ENCODE measurements around the gene TBR1. TPM values are rescaled to one million over a fixed set of nuclear protein-coding genes. Genes with fewer than 3 reads are reported as not detected.

The TBR1 gene
- total RNA-seq, 4 donors from 2014 or later: not detected

GRCh38 chr2:161373942-161374341 is 42.2 kb upstream of the TBR1 start:
- H3K4me1 ChIP-seq: no peaks in the 10 kb centered on the region
- no peaks in the 10 kb centered on the region for H3K9me3 ChIP-seq
- H3K27me3 ChIP-seq: no peaks in the 10 kb centered on the region
- TF ChIP-seq POLR2A (IDR thresholded peaks at IDR 0.05) (no peak), CTCF (IDR thresholded peaks at IDR 0.05) (no peak)
- peaks cover 0 to 20% (median 0%) of the 10 kb centered on the region in 3 donors for H3K36me3 ChIP-seq
- H3K27ac ChIP-seq: no peak overlapping the region
- H3K4me3 ChIP-seq: no peak overlapping the region
- no peak for DNase-seq

GRCh38 chr2:161374446-161374845 is 41.7 kb upstream of the TBR1 start:
- H3K27ac ChIP-seq: no peak overlapping the region
- no peaks in the 10 kb centered on the region for H3K27me3 ChIP-seq
- no peak for TF ChIP-seq CTCF (IDR thresholded peaks at IDR 0.05)
- TF ChIP-seq POLR2A (IDR thresholded peaks at IDR 0.05): no peak
- no peak for DNase-seq
- no peak overlapping the region for H3K4me3 ChIP-seq
- H3K36me3 ChIP-seq: peaks cover 0 to 20% (median 0%) of the 10 kb centered on the region in 3 donors
- no peaks in the 10 kb centered on the region for H3K4me1 ChIP-seq
- H3K9me3 ChIP-seq: no peaks in the 10 kb centered on the region

- H3K4me1 ChIP-seq: no peaks in the 10 kb centered on the region
- H3K4me3 ChIP-seq: no peak overlapping the region
- H3K9me3 ChIP-seq: no peaks in the 10 kb centered on the region
- no peaks in the 10 kb centered on the region for H3K27me3 ChIP-seq
- H3K27ac ChIP-seq: no peak overlapping the region
- TF ChIP-seq CTCF (IDR thresholded peaks at IDR 0.05) (no peak), POLR2A (IDR thresholded peaks at IDR 0.05) (no peak)
- H3K36me3 ChIP-seq: no peaks in the 10 kb centered on the region
- DNase-seq: no peak
Measured at GRCh38 chr2:161379740-161380139, 36.4 kb upstream of the TBR1 start.

- H3K27ac ChIP-seq: no peak overlapping the region
- H3K9me3 ChIP-seq: no peaks in the 10 kb centered on the region
- no peak for TF ChIP-seq POLR2A (IDR thresholded peaks at IDR 0.05)
- TF ChIP-seq CTCF (IDR thresholded peaks at IDR 0.05): no peak
- H3K4me1 ChIP-seq: no peaks in the 10 kb centered on the region
- no peak for DNase-seq
- H3K36me3 ChIP-seq: no peaks in the 10 kb centered on the region
- no peak overlapping the region for H3K4me3 ChIP-seq
- H3K27me3 ChIP-seq: no peaks in the 10 kb centered on the region
Measured at GRCh38 chr2:161381546-161381945, 34.6 kb upstream of the TBR1 start.

- H3K4me3 ChIP-seq: no peak overlapping the region
- no peaks in the 10 kb centered on the region for H3K36me3 ChIP-seq
- no peaks in the 10 kb centered on the region for H3K27me3 ChIP-seq
- DNase-seq: no peak
- H3K4me1 ChIP-seq: no peaks in the 10 kb centered on the region
- H3K27ac ChIP-seq: no peak overlapping the region
- TF ChIP-seq POLR2A (IDR thresholded peaks at IDR 0.05) (no peak), CTCF (IDR thresholded peaks at IDR 0.05) (no peak)
- H3K9me3 ChIP-seq: no peaks in the 10 kb centered on the region
Measured at GRCh38 chr2:161382747-161383146, 33.4 kb upstream of the TBR1 start.

GRCh38 chr2:161384864-161385263 is 31.2 kb upstream of the TBR1 start:
- Histone ChIP-seq H3K9me3 (no peaks in the 10 kb centered on the region), H3K4me1 (no peaks in the 10 kb centered on the region), H3K4me3 (no peak overlapping the region), H3K27me3 (no peaks in the 10 kb centered on the region), H3K27ac (no peak overlapping the region), H3K36me3 (no peaks in the 10 kb centered on the region)
- TF ChIP-seq CTCF (IDR thresholded peaks at IDR 0.05) (no peak), POLR2A (IDR thresholded peaks at IDR 0.05) (no peak)
- no peak for DNase-seq

Measured in Peyer's patch (tissue), 4 donors.